ENCODE measurements around the gene DUSP5.

Gene DUSP5

DNA sequence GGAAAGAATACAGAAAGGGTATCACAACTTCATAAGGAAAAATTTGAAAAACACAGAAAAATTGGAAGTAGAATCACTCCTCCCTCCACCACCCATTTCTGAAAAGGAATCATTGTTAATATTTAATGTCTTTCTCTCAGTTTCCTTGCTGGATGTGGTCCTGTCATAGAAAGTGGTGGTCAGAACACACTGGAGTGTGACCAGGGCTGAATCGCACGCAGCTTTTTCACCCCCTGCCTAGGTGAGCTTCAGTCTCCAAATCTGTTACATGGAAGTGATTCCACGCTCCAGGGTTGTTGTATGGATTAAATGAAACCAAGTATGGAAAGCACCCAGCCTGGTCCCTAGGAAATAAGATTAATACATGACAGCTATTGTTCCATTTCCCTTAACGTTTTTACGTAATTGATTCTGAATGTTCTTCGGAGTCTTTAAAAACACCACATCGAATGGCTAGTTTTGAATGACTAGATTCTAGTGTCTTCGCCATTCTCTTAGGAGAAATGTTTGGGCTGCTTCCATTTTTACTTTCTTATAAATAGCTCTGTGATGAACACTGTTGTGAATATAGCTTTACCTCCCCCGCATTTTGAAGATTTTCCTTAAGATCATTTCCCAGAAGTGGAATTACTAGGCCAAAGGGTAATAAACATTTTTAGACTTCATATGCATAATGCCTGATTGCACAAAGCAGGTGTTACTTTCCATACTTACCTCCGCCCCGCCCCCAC, 10.9 kb upstream of the DUSP5 start:
- H3K4me2 ChIP-seq (ENCODE audit: low read length), result no peak overlapping the region
- peaks cover 33% of the 10 kb centered on the region for H3K27me3 ChIP-seq (ENCODE audit: control insufficient read depth, low read length)
- H4K20me1 ChIP-seq (ENCODE audit: control insufficient read depth, insufficient read depth, low read depth, low read length), result no peaks in the 10 kb centered on the region
- no peak overlapping the region for H3K27ac ChIP-seq (ENCODE audit: low read depth, low read length)
- no peaks in the 10 kb centered on the region for H3F3A ChIP-seq (ENCODE audit: control insufficient read depth, insufficient read depth)
- no peaks in the 10 kb centered on the region for H3K79me2 ChIP-seq (ENCODE audit: control insufficient read depth, low read length)
- TF ChIP-seq, protein P1, sequence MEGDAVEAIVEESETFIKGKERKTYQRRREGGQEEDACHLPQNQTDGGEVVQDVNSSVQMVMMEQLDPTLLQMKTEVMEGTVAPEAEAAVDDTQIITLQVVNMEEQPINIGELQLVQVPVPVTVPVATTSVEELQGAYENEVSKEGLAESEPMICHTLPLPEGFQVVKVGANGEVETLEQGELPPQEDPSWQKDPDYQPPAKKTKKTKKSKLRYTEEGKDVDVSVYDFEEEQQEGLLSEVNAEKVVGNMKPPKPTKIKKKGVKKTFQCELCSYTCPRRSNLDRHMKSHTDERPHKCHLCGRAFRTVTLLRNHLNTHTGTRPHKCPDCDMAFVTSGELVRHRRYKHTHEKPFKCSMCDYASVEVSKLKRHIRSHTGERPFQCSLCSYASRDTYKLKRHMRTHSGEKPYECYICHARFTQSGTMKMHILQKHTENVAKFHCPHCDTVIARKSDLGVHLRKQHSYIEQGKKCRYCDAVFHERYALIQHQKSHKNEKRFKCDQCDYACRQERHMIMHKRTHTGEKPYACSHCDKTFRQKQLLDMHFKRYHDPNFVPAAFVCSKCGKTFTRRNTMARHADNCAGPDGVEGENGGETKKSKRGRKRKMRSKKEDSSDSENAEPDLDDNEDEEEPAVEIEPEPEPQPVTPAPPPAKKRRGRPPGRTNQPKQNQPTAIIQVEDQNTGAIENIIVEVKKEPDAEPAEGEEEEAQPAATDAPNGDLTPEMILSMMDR (IDR thresholded peaks at IDR 0.05; ENCODE audit: low read depth, low read length, poor library complexity, severe bottlenecking), result no peak
- TF ChIP-seq EZH2phosphoT487 (IDR thresholded peaks at IDR 0.05; ENCODE audit: borderline replicate concordance, low read length), result no peak
- no peak overlapping the region for H3K4me3 ChIP-seq (ENCODE audit: low read length)
- H3K9me2 ChIP-seq (replicated peaks; ENCODE audit: control insufficient read depth, low read length), result no peaks in the 10 kb centered on the region
- H3K9me3 ChIP-seq (ENCODE audit: control insufficient read depth, insufficient read depth, low read length), result no peaks in the 10 kb centered on the region
- peaks cover 11% of the 10 kb centered on the region for H3K4me1 ChIP-seq (ENCODE audit: control insufficient read depth, low read length)
- no peaks in the 10 kb centered on the region for H3K36me3 ChIP-seq (ENCODE audit: control insufficient read depth, low read length)

DNA sequence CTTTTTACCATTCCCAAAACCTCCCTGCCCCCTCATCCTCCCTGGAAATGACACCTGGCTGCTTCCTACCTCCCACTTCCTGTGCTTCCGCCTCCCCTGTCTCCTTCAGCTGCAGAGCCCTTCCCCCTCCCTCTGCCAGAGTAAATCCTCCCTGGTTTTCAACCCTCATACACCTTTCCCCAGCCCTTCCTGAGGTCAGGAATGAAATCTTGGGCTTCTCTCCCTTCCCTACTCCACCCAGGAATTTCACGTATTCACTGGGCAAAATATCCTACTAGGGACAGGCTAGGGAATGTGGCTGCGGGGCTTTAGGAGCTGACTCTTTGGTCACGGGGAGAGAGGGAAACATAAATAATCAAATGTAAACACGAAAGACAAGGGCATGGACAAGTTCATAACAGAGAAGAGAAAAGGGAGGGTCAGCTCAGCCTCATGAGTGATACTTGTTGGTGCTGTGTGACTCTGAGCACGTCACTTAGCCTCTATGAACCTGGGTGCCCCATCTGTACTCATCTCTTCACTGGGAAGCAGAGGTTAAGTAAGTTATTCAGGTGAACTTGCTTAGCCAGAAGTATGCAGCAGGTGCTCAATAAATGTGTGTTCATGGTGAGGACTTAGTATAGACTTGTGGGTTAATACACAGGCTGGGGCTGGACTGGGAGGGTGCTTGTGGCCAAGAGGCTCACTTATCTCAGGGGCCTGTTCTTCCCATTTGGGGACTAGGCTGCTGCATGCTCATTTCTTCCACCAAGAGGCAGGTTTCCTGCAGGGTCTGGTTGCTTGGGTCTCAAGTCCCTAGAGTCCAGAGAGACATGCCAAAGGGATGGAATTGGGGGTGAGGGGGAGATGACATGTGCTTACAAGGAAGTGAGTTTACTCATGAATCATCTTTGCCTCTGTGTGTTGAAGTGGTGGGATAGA, 10.0 kb upstream of the DUSP5 start:
- Histone ChIP-seq H3K36me3 (ENCODE audit: control insufficient read depth, low read length) (no peaks in the 10 kb centered on the region), H3F3A (ENCODE audit: control insufficient read depth, insufficient read depth) (no peaks in the 10 kb centered on the region), H3K4me3 (ENCODE audit: low read length) (no peak overlapping the region), H3K27me3 (ENCODE audit: control insufficient read depth, low read length) (peaks cover 33% of the 10 kb centered on the region), H3K27ac (ENCODE audit: low read depth, low read length) (no peak overlapping the region), H3K9me2 (replicated peaks; ENCODE audit: control insufficient read depth, low read length) (no peaks in the 10 kb centered on the region), H3K4me2 (ENCODE audit: low read length) (no peak overlapping the region), H3K79me2 (ENCODE audit: control insufficient read depth, low read length) (no peaks in the 10 kb centered on the region), H3K4me1 (ENCODE audit: control insufficient read depth, low read length) (peaks cover 20% of the 10 kb centered on the region), H4K20me1 (ENCODE audit: control insufficient read depth, insufficient read depth, low read depth, low read length) (no peaks in the 10 kb centered on the region), H3K9me3 (ENCODE audit: control insufficient read depth, insufficient read depth, low read length) (no peaks in the 10 kb centered on the region)
- TF ChIP-seq, protein P1 (IDR thresholded peaks at IDR 0.05; ENCODE audit: low read depth, low read length, poor library complexity, severe bottlenecking), result no peak
- TF ChIP-seq EZH2phosphoT487 (IDR thresholded peaks at IDR 0.05; ENCODE audit: borderline replicate concordance, low read length), result no peak

DNA sequence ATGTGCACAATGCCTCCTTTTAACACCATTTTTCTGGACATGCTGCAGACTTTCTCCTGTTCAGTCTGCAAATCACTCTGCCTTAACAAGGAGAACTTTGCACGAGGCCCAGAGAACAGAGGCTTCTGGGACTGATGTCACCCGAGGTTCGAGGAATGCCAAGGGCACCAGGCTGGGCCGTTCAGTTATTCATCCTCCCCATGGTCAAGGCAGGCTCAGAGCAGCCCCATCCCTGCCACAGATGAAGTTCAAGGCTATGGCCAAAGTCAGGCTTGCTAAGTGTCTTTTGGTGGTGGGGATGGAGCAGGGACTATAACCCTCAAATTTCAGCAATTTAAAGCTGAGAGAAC, 9.4 kb upstream of the DUSP5 start:
- Histone ChIP-seq H3K4me3 (ENCODE audit: low read length) (no peak overlapping the region), H3K36me3 (ENCODE audit: control insufficient read depth, low read length) (no peaks in the 10 kb centered on the region), H4K20me1 (ENCODE audit: control insufficient read depth, insufficient read depth, low read depth, low read length) (no peaks in the 10 kb centered on the region), H3F3A (ENCODE audit: control insufficient read depth, insufficient read depth) (no peaks in the 10 kb centered on the region), H3K9me2 (replicated peaks; ENCODE audit: control insufficient read depth, low read length) (no peaks in the 10 kb centered on the region), H3K79me2 (ENCODE audit: control insufficient read depth, low read length) (no peaks in the 10 kb centered on the region), H3K27ac (ENCODE audit: low read depth, low read length) (no peak overlapping the region), H3K4me2 (ENCODE audit: low read length) (no peak overlapping the region), H3K9me3 (ENCODE audit: control insufficient read depth, insufficient read depth, low read length) (no peaks in the 10 kb centered on the region), H3K4me1 (ENCODE audit: control insufficient read depth, low read length) (peaks cover 25% of the 10 kb centered on the region), H3K27me3 (ENCODE audit: control insufficient read depth, low read length) (peaks cover 33% of the 10 kb centered on the region)
- TF ChIP-seq, protein P1 (IDR thresholded peaks at IDR 0.05; ENCODE audit: low read depth, low read length, poor library complexity, severe bottlenecking), result no peak
- TF ChIP-seq EZH2phosphoT487 (IDR thresholded peaks at IDR 0.05; ENCODE audit: borderline replicate concordance, low read length), result no peak

Data from DOHH2 (cell line).